Measurements from ENCODE around the gene PEAK1. TPM values are rescaled to one million over a fixed set of nuclear protein-coding genes. Genes with fewer than 3 reads are reported as not detected.

The PEAK1 gene
- total RNA-seq, 1 experiment from 2014 or later = 58.7 TPM

DNA sequence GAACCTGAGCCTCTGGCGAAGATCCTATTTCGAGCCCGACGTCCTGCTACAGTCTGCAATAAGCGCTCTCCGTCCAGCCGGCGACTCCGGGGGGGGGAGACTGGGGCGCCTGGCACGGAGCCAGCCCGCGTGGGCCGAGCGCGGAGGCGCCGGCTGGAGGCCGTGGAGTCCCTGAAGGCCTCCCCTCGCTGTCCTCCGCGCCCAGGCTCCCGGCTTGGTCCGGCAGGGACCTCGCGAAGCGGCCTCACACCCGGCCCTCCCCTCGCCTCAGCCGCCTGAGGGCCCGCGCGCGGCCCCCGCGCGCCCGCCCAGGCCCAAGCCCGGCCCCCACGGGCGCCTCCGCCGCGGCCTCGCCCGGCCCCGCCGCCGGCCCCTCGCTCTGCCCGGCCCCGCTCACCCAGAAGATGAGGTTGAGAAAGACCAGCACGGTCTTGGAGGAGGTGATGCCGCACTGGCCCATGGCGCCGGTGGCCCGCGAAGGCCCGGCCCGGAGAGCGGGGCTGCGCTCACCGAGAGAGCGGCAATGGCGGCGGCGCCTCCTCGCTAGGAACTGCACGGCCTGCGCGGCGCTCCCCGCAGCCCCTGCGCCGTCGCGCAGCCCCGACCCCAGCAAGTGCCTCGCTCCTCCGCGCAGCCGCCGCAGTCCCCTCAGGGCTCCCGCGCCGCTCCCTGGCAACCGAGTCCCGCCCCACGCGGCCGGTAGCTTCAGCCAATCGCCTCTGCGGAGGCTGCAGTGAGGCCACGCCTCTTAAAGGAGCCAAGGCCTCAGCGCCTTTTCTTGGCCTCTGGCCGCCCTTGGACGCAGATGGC is 349.2 kb downstream of the PEAK1 start, which contains the start of gene TSPAN3:
Gene TSPAN3, minus strand, starts transcription at position 615 of the 810 bp plus-strand sequence. Its CDS starts 155 bp downstream, at position 460.
- H3K27ac ChIP-seq (ENCODE audit: low read length) = peak within 1 kb of the TSS; percentile 70

DNA sequence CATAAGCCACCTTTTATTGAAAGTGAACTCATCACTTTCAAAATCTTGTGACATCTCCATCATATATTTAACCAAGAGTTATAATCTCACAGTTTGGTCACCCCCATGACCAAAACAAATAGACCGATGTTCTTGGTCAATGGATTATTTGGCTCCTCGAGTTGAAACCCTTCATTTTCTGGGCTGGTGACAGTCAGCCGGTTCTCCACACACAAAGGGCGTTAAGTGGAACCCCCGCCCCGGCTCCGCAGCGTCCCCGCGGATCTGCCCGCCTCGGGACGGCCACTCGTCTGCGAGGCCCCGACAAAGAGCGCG is 349.8 kb downstream of the PEAK1 start:
- in situ Hi-C loops (cut with HindIII; ENCODE audit: low pct_unique_long_range_greater_than_20kb, low sequenced_read_pairs) = no loop called here
- CTCF ChIA-PET = no interaction called here
- DNase-seq (ENCODE audit: low read depth, low spot score) (no peak), ATAC-seq (no peak)
- Histone ChIP-seq H3K27me3 (ENCODE audit: control insufficient read depth, insufficient read depth, low read length) (0 out of 2 replicates have a peak, but pooled peaks cover 2% of the 10 kb centered on the region), H3K36me3 (ENCODE audit: control insufficient read depth, insufficient read depth, low read length) (peaks cover 2% of the 10 kb centered on the region; the same call in 1 of the 2 replicates), H3K9me3 (ENCODE audit: control insufficient read depth, insufficient read depth, low read depth, low read length) (no peaks in the 10 kb centered on the region), H3K27ac (ENCODE audit: low read length) (peak overlapping the region; percentile 70), H3K4me3 (ENCODE audit: low read depth in 2 of 2, low read length in 2 of 2) (peak overlapping the region; percentile 66 to 76), H3K4me1 (ENCODE audit: control insufficient read depth, insufficient read depth, low read length) (peaks cover 23% of the 10 kb centered on the region)
- POLR2A ChIA-PET = no interaction called here
- no TSS peak for BruUV-seq (replicated peaks)
- intact Hi-C loops (cut with micrococcal nuclease; ENCODE audit: unreplicated experiment) = no loop called here
- TF ChIP-seq, protein P1, sequence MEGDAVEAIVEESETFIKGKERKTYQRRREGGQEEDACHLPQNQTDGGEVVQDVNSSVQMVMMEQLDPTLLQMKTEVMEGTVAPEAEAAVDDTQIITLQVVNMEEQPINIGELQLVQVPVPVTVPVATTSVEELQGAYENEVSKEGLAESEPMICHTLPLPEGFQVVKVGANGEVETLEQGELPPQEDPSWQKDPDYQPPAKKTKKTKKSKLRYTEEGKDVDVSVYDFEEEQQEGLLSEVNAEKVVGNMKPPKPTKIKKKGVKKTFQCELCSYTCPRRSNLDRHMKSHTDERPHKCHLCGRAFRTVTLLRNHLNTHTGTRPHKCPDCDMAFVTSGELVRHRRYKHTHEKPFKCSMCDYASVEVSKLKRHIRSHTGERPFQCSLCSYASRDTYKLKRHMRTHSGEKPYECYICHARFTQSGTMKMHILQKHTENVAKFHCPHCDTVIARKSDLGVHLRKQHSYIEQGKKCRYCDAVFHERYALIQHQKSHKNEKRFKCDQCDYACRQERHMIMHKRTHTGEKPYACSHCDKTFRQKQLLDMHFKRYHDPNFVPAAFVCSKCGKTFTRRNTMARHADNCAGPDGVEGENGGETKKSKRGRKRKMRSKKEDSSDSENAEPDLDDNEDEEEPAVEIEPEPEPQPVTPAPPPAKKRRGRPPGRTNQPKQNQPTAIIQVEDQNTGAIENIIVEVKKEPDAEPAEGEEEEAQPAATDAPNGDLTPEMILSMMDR (IDR thresholded peaks at IDR 0.05) = no peak
- TF ChIP-seq TCF7L2 (IDR thresholded peaks at IDR 0.05; ENCODE audit: low read depth, low read length) (no peak), POLR2AphosphoS5 (IDR thresholded peaks at IDR 0.05; ENCODE audit: low read depth, low read length) (no peak), SIN3A (IDR thresholded peaks at IDR 0.05; ENCODE audit: borderline replicate concordance, insufficient read depth, low read depth, low read length) (no peak)
- TF ChIP-seq, protein P2, sequence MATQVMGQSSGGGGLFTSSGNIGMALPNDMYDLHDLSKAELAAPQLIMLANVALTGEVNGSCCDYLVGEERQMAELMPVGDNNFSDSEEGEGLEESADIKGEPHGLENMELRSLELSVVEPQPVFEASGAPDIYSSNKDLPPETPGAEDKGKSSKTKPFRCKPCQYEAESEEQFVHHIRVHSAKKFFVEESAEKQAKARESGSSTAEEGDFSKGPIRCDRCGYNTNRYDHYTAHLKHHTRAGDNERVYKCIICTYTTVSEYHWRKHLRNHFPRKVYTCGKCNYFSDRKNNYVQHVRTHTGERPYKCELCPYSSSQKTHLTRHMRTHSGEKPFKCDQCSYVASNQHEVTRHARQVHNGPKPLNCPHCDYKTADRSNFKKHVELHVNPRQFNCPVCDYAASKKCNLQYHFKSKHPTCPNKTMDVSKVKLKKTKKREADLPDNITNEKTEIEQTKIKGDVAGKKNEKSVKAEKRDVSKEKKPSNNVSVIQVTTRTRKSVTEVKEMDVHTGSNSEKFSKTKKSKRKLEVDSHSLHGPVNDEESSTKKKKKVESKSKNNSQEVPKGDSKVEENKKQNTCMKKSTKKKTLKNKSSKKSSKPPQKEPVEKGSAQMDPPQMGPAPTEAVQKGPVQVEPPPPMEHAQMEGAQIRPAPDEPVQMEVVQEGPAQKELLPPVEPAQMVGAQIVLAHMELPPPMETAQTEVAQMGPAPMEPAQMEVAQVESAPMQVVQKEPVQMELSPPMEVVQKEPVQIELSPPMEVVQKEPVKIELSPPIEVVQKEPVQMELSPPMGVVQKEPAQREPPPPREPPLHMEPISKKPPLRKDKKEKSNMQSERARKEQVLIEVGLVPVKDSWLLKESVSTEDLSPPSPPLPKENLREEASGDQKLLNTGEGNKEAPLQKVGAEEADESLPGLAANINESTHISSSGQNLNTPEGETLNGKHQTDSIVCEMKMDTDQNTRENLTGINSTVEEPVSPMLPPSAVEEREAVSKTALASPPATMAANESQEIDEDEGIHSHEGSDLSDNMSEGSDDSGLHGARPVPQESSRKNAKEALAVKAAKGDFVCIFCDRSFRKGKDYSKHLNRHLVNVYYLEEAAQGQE (IDR thresholded peaks at IDR 0.05; ENCODE audit: insufficient read depth in 1 of 2, low read depth in 2 of 2, low read length in 1 of 2) = no peak

More for the DNA sequence above, 349.2 kb downstream of the PEAK1 start, which contains the start of gene TSPAN3:
- in situ Hi-C loops (cut with HindIII; ENCODE audit: low pct_unique_long_range_greater_than_20kb, low sequenced_read_pairs) = no loop called here
- TF ChIP-seq POLR2AphosphoS5 (IDR thresholded peaks at IDR 0.05; ENCODE audit: low read depth, low read length) (peak; percentile 46; the same call in 1 of the 2 replicates), TCF7L2 (IDR thresholded peaks at IDR 0.05; ENCODE audit: low read depth, low read length) (no peak), SIN3A (IDR thresholded peaks at IDR 0.05; ENCODE audit: borderline replicate concordance, insufficient read depth, low read depth, low read length) (peak; percentile 47; the same call in 1 of the 2 replicates)
- TF ChIP-seq, protein P1 (IDR thresholded peaks at IDR 0.05) = no peak
- TF ChIP-seq, protein P2 (IDR thresholded peaks at IDR 0.05; ENCODE audit: insufficient read depth in 1 of 2, low read depth in 2 of 2, low read length in 1 of 2) = 0 out of 4 replicates have a peak, but pooled peaks of 1 of the 2 experiments have one; percentile 10
- peak; percentile 98 for ATAC-seq
- CTCF ChIA-PET = no interaction called here
- peaks cover 23% of the 10 kb centered on the region for H3K4me1 ChIP-seq (ENCODE audit: control insufficient read depth, insufficient read depth, low read length)
- BruUV-seq (replicated peaks) = no TSS peak
- H3K36me3 ChIP-seq (ENCODE audit: control insufficient read depth, insufficient read depth, low read length) = peaks cover 2% of the 10 kb centered on the region; the same call in 1 of the 2 replicates
- 0 out of 2 replicates have a peak, but pooled peaks cover 2% of the 10 kb centered on the region for H3K27me3 ChIP-seq (ENCODE audit: control insufficient read depth, insufficient read depth, low read length)
- H3K9me3 ChIP-seq (ENCODE audit: control insufficient read depth, insufficient read depth, low read depth, low read length) = no peaks in the 10 kb centered on the region
- H3K4me3 ChIP-seq (ENCODE audit: low read depth in 2 of 2, low read length in 2 of 2) = peak within 1 kb of the TSS; percentile 66 to 76
- POLR2A ChIA-PET = interaction anchor here (0.6 to 0.7 kb wide), 2 partner anchors 24 to 42 kb away, joined by 3 read pairs; no protein-coding TSS in a partner anchor
- no peak for DNase-seq (ENCODE audit: low read depth, low spot score)
- intact Hi-C loops (cut with micrococcal nuclease; ENCODE audit: unreplicated experiment) = no loop called here
